Activated CD8-positive, alpha-beta T cell treated with anti-CD3 and anti-CD28 coated beads for 36 hours (primary cell): ENCODE data around the gene GCFC2. TPM values are rescaled to one million over a fixed set of nuclear protein-coding genes. Genes with fewer than 3 reads are reported as not detected.
A peak's percentile ranks its signal among the peaks of the same experiment; 100 is the strongest.

ENCODE experiments used
- ATAC-seq: fragments of 200-7000 bp; cut with Tn5 transposase; one replicate; pipeline ENCODE4 v1.10.0; 2021; ENCODE audit warnings: mild to moderate bottlenecking, moderate library complexity
- CTCF ChIA-PET: fragments of 350-600 bp; sonication (Branson Sonifier 250); formaldehyde crosslinking; loops from one replicate; lab custom pipeline; 2021; ENCODE audit warnings: antibody characterized with exemption; lab: Charles Lee
- POLR2A ChIA-PET: fragments of 350-600 bp; sonication (Branson Sonifier 250); formaldehyde crosslinking; loops from one replicate; lab custom pipeline; 2021; ENCODE audit warnings: antibody characterized with exemption; lab: Charles Lee
- DNase-seq: peaks from one replicate; pipeline ENCODE4 v3.0.0-alpha.2; 2020
- H3K27ac Mint-ChIP-seq: one replicate; pipeline ENCODE4 v1.8.0; 2021; ENCODE audit warnings: mild to moderate bottlenecking, mixed read lengths
- H3K27me3 Mint-ChIP-seq: one replicate; pipeline ENCODE4 v1.8.0; 2021; ENCODE audit warnings: mixed read lengths
- H3K36me3 Mint-ChIP-seq: one replicate; pipeline ENCODE4 v1.8.0; 2021; ENCODE audit warnings: low read depth, mixed read lengths
- H3K4me1 Mint-ChIP-seq: one replicate; pipeline ENCODE4 v1.8.0; 2021; ENCODE audit warnings: low read depth, mixed read lengths
- H3K4me3 Mint-ChIP-seq: one replicate; pipeline ENCODE4 v1.8.0; 2021; ENCODE audit warnings: mild to moderate bottlenecking, moderate library complexity, mixed read lengths
- H3K9me3 Mint-ChIP-seq: one replicate; pipeline ENCODE4 v1.8.0; 2021; ENCODE audit warnings: mixed read lengths
- CTCF ChIP-seq: fragments of 200-600 bp; IDR thresholded peaks from one replicate; pipeline ENCODE4 v1.8.0; 2022; ENCODE audit warnings: antibody characterized with exemption, mild to moderate bottlenecking
- intact Hi-C: fragments of 100-400 bp; cut with micrococcal nuclease; formaldehyde crosslinking; loops from one replicate; pipeline ENCODE4 v1.10.0; 2022
- total RNA-seq, 2 experiments: library from RNA; stranded (reverse); gene quantifications; one replicate each; pipeline ENCODE4 v1.2.3, GENCODE V29; 2021

The GCFC2 gene
- total RNA-seq, 2 experiments from 2014 or later, result 29.8 to 36.1 TPM

- Mint-ChIP-seq H3K4me1 (peaks cover 21% of the 10 kb centered on the region), H3K9me3 (peaks cover 17% of the 10 kb centered on the region), H3K27ac (no peak overlapping the region), H3K4me3 (no peak overlapping the region), H3K27me3 (no peaks in the 10 kb centered on the region), H3K36me3 (peaks cover 85% of the 10 kb centered on the region)
- ATAC-seq (no peak), DNase-seq (no peak)
- ChIA-PET CTCF (interaction anchor here (0.8 to 4.3 kb wide), 5 partner anchors 16 to 48 kb away, joined by 3 to 15 read pairs (median 4); no protein-coding TSS in a partner anchor), POLR2A (interaction anchor here (0.8 kb wide), 1 partner anchor 10 kb away, joined by 3 read pairs; the partner anchor contains the start of gene MRPL19)
- intact Hi-C loops, result no loop called here
- TF ChIP-seq CTCF, result no peak
Measured at GRCh38 chr2:75656563-75656962, 54.2 kb downstream of the GCFC2 start.

GRCh38 chr2:75655861-75656260 is 54.9 kb downstream of the GCFC2 start:
- H3K27ac Mint-ChIP-seq, result no peak overlapping the region
- no peaks in the 10 kb centered on the region for H3K27me3 Mint-ChIP-seq
- no peak for TF ChIP-seq CTCF
- peaks cover 84% of the 10 kb centered on the region for H3K36me3 Mint-ChIP-seq
- H3K4me1 Mint-ChIP-seq, result peaks cover 24% of the 10 kb centered on the region
- DNase-seq, result no peak
- intact Hi-C loops, result no loop called here
- H3K9me3 Mint-ChIP-seq, result peaks cover 17% of the 10 kb centered on the region
- CTCF ChIA-PET, result interaction anchor here (0.8 to 4.3 kb wide), 5 partner anchors 15 to 47 kb away, joined by 3 to 15 read pairs (median 3); no protein-coding TSS in a partner anchor
- POLR2A ChIA-PET, result no interaction called here
- H3K4me3 Mint-ChIP-seq, result no peak overlapping the region
- no peak for ATAC-seq

- peaks cover 83% of the 10 kb centered on the region for H3K36me3 Mint-ChIP-seq
- no peak for TF ChIP-seq CTCF
- no peaks in the 10 kb centered on the region for H3K27me3 Mint-ChIP-seq
- H3K9me3 Mint-ChIP-seq, result peaks cover 8% of the 10 kb centered on the region
- peaks cover 28% of the 10 kb centered on the region for H3K4me1 Mint-ChIP-seq
- no peak overlapping the region for H3K27ac Mint-ChIP-seq
- ChIA-PET POLR2A (no interaction called here), CTCF (interaction anchor here (1.3 to 1.9 kb wide), 3 partner anchors 13 to 45 kb away, joined by 3 to 8 read pairs (median 6); no protein-coding TSS in a partner anchor)
- intact Hi-C loops, result no loop called here
- no peak for ATAC-seq
- no peak overlapping the region for H3K4me3 Mint-ChIP-seq
- no peak for DNase-seq
Measured at GRCh38 chr2:75654012-75654411, 56.7 kb downstream of the GCFC2 start.

- peaks cover 40% of the 10 kb centered on the region for H3K36me3 Mint-ChIP-seq
- intact Hi-C loops, result no loop called here
- POLR2A ChIA-PET, result interaction anchor here (1.3 to 2.4 kb wide), 2 partner anchors 13 to 22 kb away, joined by 4 to 5 read pairs; no protein-coding TSS in a partner anchor
- peak overlapping the region; percentile 79 for H3K27ac Mint-ChIP-seq
- no peak for ATAC-seq
- CTCF ChIA-PET, result interaction anchor here (1.1 to 5.1 kb wide), 6 partner anchors 10 to 62 kb away, joined by 4 to 34 read pairs (median 10); partner anchors contain the start of gene GCFC2
- peaks cover 31% of the 10 kb centered on the region for H3K4me1 Mint-ChIP-seq
- peak; percentile 6 for DNase-seq
- peak overlapping the region; percentile 91 for H3K4me3 Mint-ChIP-seq
- H3K27me3 Mint-ChIP-seq, result no peaks in the 10 kb centered on the region
- H3K9me3 Mint-ChIP-seq, result no peaks in the 10 kb centered on the region
- TF ChIP-seq CTCF, result no peak
Measured at GRCh38 chr2:75647771-75648170, 62.9 kb downstream of the GCFC2 start.
